ENCODE measurements around the gene ARHGEF1.

GRCh38 chr19:41917676-41918075, 34.7 kb downstream of the ARHGEF1 start:
- TF ChIP-seq CTCF (IDR thresholded peaks at IDR 0.05; ENCODE audit: low read length): no peak
- TF ChIP-seq EZH2 (IDR thresholded peaks at IDR 0.05; ENCODE audit: borderline replicate concordance, low read length): no peak
